Keratinocyte (primary cell): ENCODE data around the gene PUS3. TPM values are rescaled to one million over a fixed set of nuclear protein-coding genes. Genes with fewer than 3 reads are reported as not detected.

ENCODE experiments used
- DNase-seq: peaks from one replicate; pipeline ENCODE4 v3.0.0-alpha.2; 2011; ENCODE audit warnings: low read depth, missing footprints, low spot score
- FAIRE-seq: peaks from 2 replicates; lab custom pipeline; 2011; peaks lifted over from hg19 to GRCh38; lab: Jason Lieb, UNC
- H2AFZ ChIP-seq: 2 replicates; pipeline ENCODE4 v1.6.0; 2012; ENCODE audit warnings: low read length, control low read depth, inconsistent platforms; ENCODE audit not compliant: control insufficient read depth
- H3K27ac ChIP-seq: 2 replicates; pipeline ENCODE4 v1.5.1; 2011; ENCODE audit warnings: low read length; ENCODE audit not compliant: control insufficient read depth, insufficient read depth
- H3K27me3 ChIP-seq: 3 replicates; pipeline ENCODE4 v1.6.0; 2011; ENCODE audit warnings: low read length; ENCODE audit not compliant: control insufficient read depth, insufficient read depth; ENCODE audit errors: extremely low read depth
- H3K36me3 ChIP-seq, 2 experiments: 2 replicates in 1 of 2; 3 replicates in 1 of 2; pipeline ENCODE4 v1.5.1; 2011; ENCODE audit warnings: low read length in 2 of 2, mild to moderate bottlenecking in 1 of 2; ENCODE audit not compliant: control insufficient read depth in 2 of 2, insufficient read depth in 2 of 2; ENCODE audit errors: extremely low read depth in 1 of 2
- H3K4me1 ChIP-seq: 3 replicates; pipeline ENCODE4 v1.5.1; 2011; ENCODE audit warnings: low read length; ENCODE audit not compliant: control insufficient read depth, insufficient read depth; ENCODE audit errors: extremely low read depth
- H3K4me2 ChIP-seq: 3 replicates; pipeline ENCODE4 v1.6.0; 2011; ENCODE audit warnings: low read depth, low read length; ENCODE audit not compliant: control insufficient read depth, insufficient read depth; ENCODE audit errors: extremely low read depth
- H3K4me3 ChIP-seq, 3 experiments: fragments of 200-600 bp in 1 of 3; sonication (generic) in 1 of 3; 2 replicates in 2 of 3; 3 replicates in 1 of 3; pipeline ENCODE4 v1.5.1; 2011 to 2016; ENCODE audit warnings: low read length in 3 of 3, mild to moderate bottlenecking in 3 of 3, control low read depth in 2 of 3, inconsistent platforms in 1 of 3, low read depth in 1 of 3, mixed read lengths in 1 of 3, mixed run types in 1 of 3, moderate library complexity in 1 of 3; ENCODE audit not compliant: control insufficient read depth in 2 of 3, insufficient read depth in 2 of 3; ENCODE audit errors: extremely low read depth in 1 of 3
- H3K79me2 ChIP-seq: 2 replicates; pipeline ENCODE4 v1.6.0; 2012; ENCODE audit warnings: low read length; ENCODE audit not compliant: control insufficient read depth, insufficient read depth
- H3K9ac ChIP-seq: 3 replicates; pipeline ENCODE4 v1.6.0; 2011; ENCODE audit warnings: low read length; ENCODE audit not compliant: control insufficient read depth, insufficient read depth; ENCODE audit errors: extremely low read depth
- H3K9me1 ChIP-seq: 3 replicates; pipeline ENCODE4 v1.6.0; 2011; ENCODE audit warnings: low read length; ENCODE audit not compliant: control insufficient read depth, insufficient read depth; ENCODE audit errors: extremely low read depth
- H3K9me3 ChIP-seq: 2 replicates; pipeline ENCODE4 v1.5.1; 2012; ENCODE audit warnings: low read depth, low read length; ENCODE audit not compliant: control insufficient read depth
- H4K20me1 ChIP-seq: 3 replicates; pipeline ENCODE4 v1.6.0; 2011; ENCODE audit warnings: low read length; ENCODE audit not compliant: control insufficient read depth, insufficient read depth; ENCODE audit errors: extremely low read depth
- EZH2 ChIP-seq: IDR thresholded peaks from one replicate; pipeline ENCODE4 v1.6.1; 2012; ENCODE audit warnings: inconsistent platforms, mild to moderate bottlenecking, low read length, moderate library complexity
- dilution Hi-C: fragments of 300-500 bp; cut with MboI; formaldehyde crosslinking; loops from one replicate; pipeline ENCODE4 v1.7.0; 2020; ENCODE audit warnings: low sequenced_read_pairs; ENCODE audit not compliant: extremely low pct_ligation_motif_present
- polyA plus RNA-seq, 5 experiments: library from polyadenylated mRNA; depleted of rRNA in 3 of 5; stranded (reverse) in 3 of 5; stranded (forward) in 1 of 5; unstranded in 1 of 5; fragments of >200 nt; gene quantifications; 1 replicate in 1 of 5; 2 replicates in 3 of 5; 3 replicates in 1 of 5; pipeline versions ENCODE4 v1.2.1 to v1.2.3, GENCODE V29; 2011 to 2012; ENCODE audit warnings: missing spikeins in 2 of 5, low read depth in 1 of 5, low replicate concordance in 1 of 5
- TF ChIP-seq, protein P1 (sequence below), 3 experiments: IDR thresholded peaks in 1 of 3; conservative IDR thresholded peaks in 1 of 3; optimal IDR thresholded peaks in 1 of 3; 2 replicates in 2 of 3; 3 replicates in 1 of 3; pipeline versions ENCODE3 to v1.5.1; 2011; ENCODE audit warnings: low read length in 3 of 3, mild to moderate bottlenecking in 3 of 3, moderate library complexity in 2 of 3, control low read depth in 1 of 3, inconsistent platforms in 1 of 3; ENCODE audit not compliant: insufficient read depth in 2 of 3; ENCODE audit errors: extremely low read depth in 1 of 3

PUS3 gene
- polyA plus RNA-seq, 1 donor (not counting 4 experiments of a cell fraction or from before 2014, with no cell fraction given) = 11.8 TPM

DNA sequence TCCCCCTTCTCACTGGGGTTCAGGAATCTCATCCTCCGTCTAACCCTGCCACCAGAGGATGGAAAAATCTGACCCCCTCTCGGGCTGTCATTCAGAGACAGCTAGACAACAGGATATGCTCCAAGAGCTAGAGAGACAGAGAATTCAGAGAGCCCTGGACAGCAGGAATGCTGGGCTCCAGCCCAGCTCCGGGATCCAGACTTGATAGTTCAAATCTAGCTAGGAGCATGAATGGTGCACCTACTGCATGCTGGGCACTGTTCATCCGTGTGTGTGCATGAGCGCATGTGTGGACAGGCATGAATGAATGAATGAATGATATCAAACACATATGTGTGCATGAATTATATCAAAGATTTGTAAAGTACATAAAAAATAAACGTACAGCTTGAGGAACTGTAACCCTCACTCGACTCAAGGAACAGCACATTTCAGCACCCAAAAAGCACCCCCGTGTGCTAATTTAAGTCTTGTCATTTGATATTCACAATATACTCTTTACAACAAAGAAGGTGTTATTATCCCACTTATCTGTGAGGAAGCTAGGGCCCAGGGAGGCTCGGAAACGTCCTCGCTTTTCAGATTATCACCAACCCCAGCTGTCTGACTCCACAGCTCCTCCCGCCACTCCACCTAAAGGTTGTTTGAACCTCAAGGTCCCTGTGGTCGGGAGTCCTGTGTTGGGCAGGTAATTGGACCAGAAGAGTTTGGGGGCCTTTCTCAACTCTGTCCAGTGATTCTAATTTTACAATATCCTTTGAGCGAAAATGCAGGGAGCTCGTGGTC lies 42.2 kb upstream of the PUS3 start:
- no peaks in the 10 kb centered on the region for H3K79me2 ChIP-seq
- H3K4me3 ChIP-seq = no peak overlapping the region
- H3K27ac ChIP-seq = no peak overlapping the region
- H3K36me3 ChIP-seq = no peaks in the 10 kb centered on the region
- no peak overlapping the region for H3K4me2 ChIP-seq
- FAIRE-seq (no peak), DNase-seq (no peak)
- H3K9me3 ChIP-seq = no peaks in the 10 kb centered on the region
- H3K9ac ChIP-seq = no peak overlapping the region
- no peak for TF ChIP-seq EZH2
- TF ChIP-seq, protein P1, sequence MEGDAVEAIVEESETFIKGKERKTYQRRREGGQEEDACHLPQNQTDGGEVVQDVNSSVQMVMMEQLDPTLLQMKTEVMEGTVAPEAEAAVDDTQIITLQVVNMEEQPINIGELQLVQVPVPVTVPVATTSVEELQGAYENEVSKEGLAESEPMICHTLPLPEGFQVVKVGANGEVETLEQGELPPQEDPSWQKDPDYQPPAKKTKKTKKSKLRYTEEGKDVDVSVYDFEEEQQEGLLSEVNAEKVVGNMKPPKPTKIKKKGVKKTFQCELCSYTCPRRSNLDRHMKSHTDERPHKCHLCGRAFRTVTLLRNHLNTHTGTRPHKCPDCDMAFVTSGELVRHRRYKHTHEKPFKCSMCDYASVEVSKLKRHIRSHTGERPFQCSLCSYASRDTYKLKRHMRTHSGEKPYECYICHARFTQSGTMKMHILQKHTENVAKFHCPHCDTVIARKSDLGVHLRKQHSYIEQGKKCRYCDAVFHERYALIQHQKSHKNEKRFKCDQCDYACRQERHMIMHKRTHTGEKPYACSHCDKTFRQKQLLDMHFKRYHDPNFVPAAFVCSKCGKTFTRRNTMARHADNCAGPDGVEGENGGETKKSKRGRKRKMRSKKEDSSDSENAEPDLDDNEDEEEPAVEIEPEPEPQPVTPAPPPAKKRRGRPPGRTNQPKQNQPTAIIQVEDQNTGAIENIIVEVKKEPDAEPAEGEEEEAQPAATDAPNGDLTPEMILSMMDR (optimal IDR thresholded peaks at IDR 0.05 in 1 of 3, IDR thresholded peaks at IDR 0.05 in 1 of 3, conservative IDR thresholded peaks at IDR 0.05 in 1 of 3; ENCODE audit: extremely low read depth in 1 of 3, insufficient read depth in 2 of 3, low read length in 3 of 3) = no peak
- H3K27me3 ChIP-seq = no peaks in the 10 kb centered on the region
- dilution Hi-C loops = loop anchor here (25.0 kb wide), 1 partner anchor 267 kb away; the partner anchor contains the start of genes FAM118B and RPUSD4
- no peaks in the 10 kb centered on the region for H3K4me1 ChIP-seq
- no peaks in the 10 kb centered on the region for H3K9me1 ChIP-seq
- H4K20me1 ChIP-seq = no peaks in the 10 kb centered on the region
- no peak overlapping the region for H2AFZ ChIP-seq

DNA sequence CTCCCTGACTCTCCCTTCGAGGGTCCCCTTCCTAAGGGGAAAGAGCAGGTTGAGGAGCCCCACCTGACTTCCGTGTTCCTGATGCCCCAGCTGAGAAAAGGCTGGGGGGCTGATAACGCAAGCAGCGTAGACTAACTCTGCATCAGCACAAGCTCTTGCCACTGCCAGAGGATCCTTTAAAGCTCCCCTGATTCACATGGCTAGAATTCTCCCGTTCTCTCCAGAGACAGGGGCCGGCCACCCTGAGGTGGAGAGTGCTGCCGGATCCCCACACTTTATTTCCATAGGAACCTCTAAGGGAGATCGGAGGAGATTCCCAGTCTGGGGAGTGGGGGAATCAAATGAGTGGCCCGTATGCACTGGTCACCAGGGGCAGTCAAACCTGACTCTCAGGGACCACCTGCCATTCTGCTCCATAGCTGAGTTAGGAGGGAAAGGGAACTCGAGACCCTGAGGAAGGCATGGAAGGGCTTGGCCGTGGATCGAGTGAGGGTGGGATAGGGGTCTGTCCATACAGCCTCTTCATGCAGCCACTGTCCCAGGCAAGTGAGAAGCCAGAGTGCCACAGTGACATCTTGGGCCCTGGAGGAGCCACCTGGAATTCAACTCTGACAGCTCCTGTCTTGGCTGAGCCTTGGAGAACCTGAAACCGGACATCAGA lies 41.5 kb upstream of the PUS3 start:
- no peak overlapping the region for H2AFZ ChIP-seq
- no peak for TF ChIP-seq EZH2
- TF ChIP-seq, protein P1 (optimal IDR thresholded peaks at IDR 0.05 in 1 of 3, IDR thresholded peaks at IDR 0.05 in 1 of 3, conservative IDR thresholded peaks at IDR 0.05 in 1 of 3; ENCODE audit: extremely low read depth in 1 of 3, insufficient read depth in 2 of 3, low read length in 3 of 3) = no peak
- H3K79me2 ChIP-seq = no peaks in the 10 kb centered on the region
- H4K20me1 ChIP-seq = no peaks in the 10 kb centered on the region
- DNase-seq (no peak), FAIRE-seq (no peak)
- H3K27ac ChIP-seq = no peak overlapping the region
- H3K9ac ChIP-seq = no peak overlapping the region
- dilution Hi-C loops = loop anchor here (25.0 kb wide), 1 partner anchor 268 kb away; the partner anchor contains the start of genes FAM118B and RPUSD4
- H3K9me3 ChIP-seq = no peaks in the 10 kb centered on the region
- no peaks in the 10 kb centered on the region for H3K4me1 ChIP-seq
- H3K27me3 ChIP-seq = no peaks in the 10 kb centered on the region
- no peak overlapping the region for H3K4me2 ChIP-seq
- no peaks in the 10 kb centered on the region for H3K36me3 ChIP-seq
- no peak overlapping the region for H3K4me3 ChIP-seq
- no peaks in the 10 kb centered on the region for H3K9me1 ChIP-seq
